Activated CD4-positive, alpha-beta T cell treated with anti-CD3 and anti-CD28 coated beads for 48 hours (primary cell): Measurements from ENCODE around the gene SH2D4B.

Experiments used
- DNase-seq: peaks from one replicate; pipeline ENCODE4 v3.0.0-alpha.2; 2020

Gene SH2D4B

GRCh38 chr10:80537736-80538480 is at the start of gene SH2D4B:
Gene SH2D4B (plus strand): TSS chr10:80537902. CDS start chr10:80538332, 430 bp downstream.
- no peak for DNase-seq

GRCh38 chr10:80488539-80489066 is 49.1 kb upstream of the SH2D4B start:
- no peak for DNase-seq

- no peak for DNase-seq
Observed at GRCh38 chr10:80489371-80490112, 48.2 kb upstream of the SH2D4B start.

- no peak for DNase-seq
Observed at GRCh38 chr10:80491251-80492102, 46.2 kb upstream of the SH2D4B start.

- no peak for DNase-seq
Observed at GRCh38 chr10:80492848-80493521, 44.7 kb upstream of the SH2D4B start.

GRCh38 chr10:80493522-80494051 is 44.1 kb upstream of the SH2D4B start:
- no peak for DNase-seq

- DNase-seq: no peak
Observed at GRCh38 chr10:80496555-80497172, 41.0 kb upstream of the SH2D4B start.

GRCh38 chr10:80497187-80498077 is 40.3 kb upstream of the SH2D4B start:
- no peak for DNase-seq

- DNase-seq: no peak
Observed at GRCh38 chr10:80498078-80498832, 39.4 kb upstream of the SH2D4B start.

- DNase-seq: peak; percentile 85
Observed at GRCh38 chr10:80498833-80499741, 38.6 kb upstream of the SH2D4B start.

GRCh38 chr10:80500572-80501380 is 36.9 kb upstream of the SH2D4B start:
- DNase-seq: peak; percentile 72

GRCh38 chr10:80501381-80501912 is 36.3 kb upstream of the SH2D4B start:
- no peak for DNase-seq

- no peak for DNase-seq
Observed at GRCh38 chr10:80501913-80502521, 35.7 kb upstream of the SH2D4B start.

- no peak for DNase-seq
Observed at GRCh38 chr10:80502621-80503583, 34.8 kb upstream of the SH2D4B start.

GRCh38 chr10:80503584-80504157 is 34.0 kb upstream of the SH2D4B start:
- no peak for DNase-seq
